Heart right ventricle (tissue), 16 donors: ENCODE data around the gene NPAS1. TPM values are rescaled to one million over a fixed set of nuclear protein-coding genes. Genes with fewer than 3 reads are reported as not detected.

Experiments used
- ATAC-seq, 8 donors: fragments of 200-7000 bp; cut with Tn5 transposase; one replicate each; pipeline ENCODE4 v1.9.1; 2020; ENCODE audit warnings: mild to moderate bottlenecking in 8 of 8, moderate library complexity in 8 of 8, moderate number of reproducible peaks in 1 of 8
- DNase-seq, 2 donors: peaks; one replicate each; pipeline ENCODE4 v3.0.0-alpha.2; 2020
- H3K27ac ChIP-seq, 10 donors: fragments of 200-600 bp; sonication (generic) in 2 of 10; one replicate each; pipeline versions ENCODE4 v1.5.0 to v1.8.0; 2020 to 2022; ENCODE audit warnings: mild to moderate bottlenecking in 3 of 10
- H3K27me3 ChIP-seq, 7 donors: fragments of 200-600 bp; one replicate each; pipeline ENCODE4 v1.8.0; 2021 to 2022; ENCODE audit warnings: mild to moderate bottlenecking in 2 of 7
- H3K36me3 ChIP-seq, 9 donors: fragments of 200-600 bp; sonication (generic) in 1 of 9; one replicate each; pipeline versions ENCODE4 v1.5.0 to v1.8.0; 2020 to 2022; ENCODE audit warnings: mild to moderate bottlenecking in 2 of 9
- H3K4me1 ChIP-seq, 9 donors: fragments of 200-600 bp; sonication (generic) in 1 of 9; one replicate each; pipeline versions ENCODE4 v1.5.0 to v1.8.0; 2020 to 2022; ENCODE audit warnings: mild to moderate bottlenecking in 4 of 9
- H3K4me3 ChIP-seq, 10 donors: fragments of 200-600 bp; sonication (generic) in 2 of 10; one replicate each; pipeline versions ENCODE4 v1.5.0 to v1.8.0; 2020 to 2022; ENCODE audit warnings: mild to moderate bottlenecking in 7 of 10, moderate library complexity in 2 of 10
- H3K9me3 ChIP-seq, 11 donors: fragments of 200-600 bp in 10 of 11; sonication (generic) in 2 of 11; one replicate each; pipeline versions ENCODE4 v1.5.0 to v1.8.0; 2013 to 2022; ENCODE audit warnings: mild to moderate bottlenecking in 2 of 11, control low read depth in 1 of 11, moderate library complexity in 1 of 11
- WGBS, 2 donors: extraction: QIAGEN DNeasy Blood & Tissue Kit; methylation state at CpG; one replicate each; pipeline ENCODE4 v1.1.7; 2013; ENCODE audit warnings: inconsistent platforms in 1 of 2; 5-methylcytosine and 5-hydroxymethylcytosine counted together
- intact Hi-C, 10 donors: fragments of 100-400 bp; cut with DNase I; formaldehyde crosslinking; loops; one replicate each; pipeline versions ENCODE4 v1.11.1 to v1.14.2; 2022
- polyA plus RNA-seq, 2 donors: library from polyadenylated mRNA; stranded (reverse); fragments of 200-250 nt; gene quantifications; one replicate each; pipeline ENCODE4 v1.2.3, GENCODE V29; 2013
- total RNA-seq, 10 donors: library from RNA; stranded (reverse); fragmentation: NEBNext Ultra II Directional in 3 of 10; extraction: Animal tissue kit (Norgen Biotek cat#: 25700) in 3 of 10; gene quantifications; one replicate each; pipeline versions ENCODE4 v1.2.1 to v1.2.4, GENCODE V29; 2021 to 2023
- TF ChIP-seq, protein P1 (sequence below), 9 donors: fragments of 200-600 bp; sonication (generic) in 2 of 9; IDR thresholded peaks; one replicate each; pipeline versions ENCODE4 v1.5.0 to v1.8.0; 2021 to 2022; ENCODE audit warnings: antibody characterized with exemption in 9 of 9, mild to moderate bottlenecking in 5 of 9, moderate library complexity in 1 of 9
- donor health status: Arrhythmogenic right ventricular cardiomyopathy.
- donor health status: ischemic (EF 13 %, LVEDD 7.1; RV severe dilation, severe dysfunction).
- donor health status: healthy with polysubstance abuse.
- donor health status: DM: no; HTN: yes; CAD: no.
- donor health status: DM: no; HTN: no; CAD: no.
- donor health status: ischemic (EF 25% LVEDD 6.9; RV normal size, moderate dysfunction).
- donor health status: ischemic (EF 25% LVEDD 5.7; RV mildly dilated, moderate dysfunction).
- donor health status: healthy.
- donor health status: DM: yes; HTN: yes; CAD: no.
- donor health status: Ischemic cardiomyopathy.
- donor health status: ischemic (EF 35%, LVEDD 5.7; RV mildly dilated, moderate dysfunction).
- donor health status: nonischemic (EF 11% LVEDD 7.7; RV severe dilation, severe dysfunction).
- donor health status: DM: yes; HTN: yes; CAD: no.
- donor health status: PGD.
- donor health status: ischemic (EF 29% LVEDD 5.4; RV normal size, mild dysfunction).
- donor health status: nonischemic (EF 23%, LVEDD 6.1; RV moderate dilation, normal function).

NPAS1 gene
- total and polyA plus RNA-seq, 12 donors = 0.17 to 1.3 (median 0.40) TPM; not detected in 2

DNA sequence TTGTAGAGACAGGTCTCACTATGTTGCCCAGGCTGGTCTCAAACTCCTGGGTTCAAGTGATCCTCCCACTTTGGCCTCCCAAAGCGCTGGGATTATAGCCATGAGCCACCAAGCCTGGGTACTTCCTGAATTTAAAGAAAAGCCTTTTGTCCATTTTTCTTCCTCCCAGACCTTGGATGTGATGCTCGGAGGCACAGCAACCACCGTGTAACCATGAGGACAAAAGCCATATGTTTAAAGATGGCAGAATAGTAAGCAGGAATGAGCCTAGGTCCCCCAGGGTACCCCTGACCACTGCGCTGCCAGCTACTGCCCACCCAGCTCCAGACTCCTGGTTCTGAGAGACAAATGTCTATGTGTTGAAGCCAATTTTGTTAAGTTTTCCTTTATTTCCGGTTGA is 62.9 kb downstream of the NPAS1 start:
- Histone ChIP-seq H3K27ac (no peak overlapping the region), H3K36me3 (peaks cover 0 to 100% (median 74%) of the 10 kb centered on the region in 9 donors), H3K4me3 (no peak overlapping the region), H3K4me1 (peaks cover 0 to 7% (median 5%) of the 10 kb centered on the region in 9 donors), H3K9me3 (no peaks in the 10 kb centered on the region), H3K27me3 (no peaks in the 10 kb centered on the region)
- TF ChIP-seq, protein P1, sequence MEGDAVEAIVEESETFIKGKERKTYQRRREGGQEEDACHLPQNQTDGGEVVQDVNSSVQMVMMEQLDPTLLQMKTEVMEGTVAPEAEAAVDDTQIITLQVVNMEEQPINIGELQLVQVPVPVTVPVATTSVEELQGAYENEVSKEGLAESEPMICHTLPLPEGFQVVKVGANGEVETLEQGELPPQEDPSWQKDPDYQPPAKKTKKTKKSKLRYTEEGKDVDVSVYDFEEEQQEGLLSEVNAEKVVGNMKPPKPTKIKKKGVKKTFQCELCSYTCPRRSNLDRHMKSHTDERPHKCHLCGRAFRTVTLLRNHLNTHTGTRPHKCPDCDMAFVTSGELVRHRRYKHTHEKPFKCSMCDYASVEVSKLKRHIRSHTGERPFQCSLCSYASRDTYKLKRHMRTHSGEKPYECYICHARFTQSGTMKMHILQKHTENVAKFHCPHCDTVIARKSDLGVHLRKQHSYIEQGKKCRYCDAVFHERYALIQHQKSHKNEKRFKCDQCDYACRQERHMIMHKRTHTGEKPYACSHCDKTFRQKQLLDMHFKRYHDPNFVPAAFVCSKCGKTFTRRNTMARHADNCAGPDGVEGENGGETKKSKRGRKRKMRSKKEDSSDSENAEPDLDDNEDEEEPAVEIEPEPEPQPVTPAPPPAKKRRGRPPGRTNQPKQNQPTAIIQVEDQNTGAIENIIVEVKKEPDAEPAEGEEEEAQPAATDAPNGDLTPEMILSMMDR (IDR thresholded peaks at IDR 0.05) = no peak
- WGBS, 2 donors = 96% methylated on average over 5 of the region's 5 CpGs
- intact Hi-C loops = loop anchor here in 2 of 10 donors (5.0 kb wide), 1 partner anchor 40 kb away; no protein-coding TSS in a partner anchor
- ATAC-seq (no peak), DNase-seq (no peak)

DNA sequence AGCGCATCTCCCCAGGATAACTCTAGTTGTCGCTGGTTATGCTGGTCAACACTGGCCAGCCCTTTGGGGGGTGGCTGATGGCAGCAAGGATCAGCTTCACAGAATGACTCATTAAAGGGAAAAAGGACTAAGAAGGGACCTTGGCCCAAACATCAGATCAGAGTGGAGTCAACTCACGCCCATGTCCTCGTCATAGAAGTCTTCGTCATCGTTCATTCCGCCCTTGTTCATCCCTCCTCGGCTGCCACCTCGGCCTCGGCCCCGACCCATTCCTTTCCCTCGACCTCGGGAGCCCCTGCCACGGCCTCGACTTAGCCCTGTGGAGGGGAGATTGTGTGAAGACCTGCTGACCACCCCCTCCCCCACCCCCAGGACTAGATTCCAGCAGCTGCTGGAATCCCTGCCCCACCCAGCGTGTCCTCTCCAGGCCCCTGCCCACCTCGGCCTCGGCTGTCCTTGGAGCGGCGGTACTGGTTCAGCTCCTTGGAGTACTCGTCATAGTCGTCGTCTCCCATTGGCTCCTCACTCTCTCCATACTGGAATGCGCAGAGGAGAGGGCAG is 65.3 kb downstream of the NPAS1 start:
- Histone ChIP-seq H3K4me1 (peaks cover 0 to under 1% (median 0%) of the 10 kb centered on the region in 9 donors), H3K27me3 (no peaks in the 10 kb centered on the region), H3K27ac (no peak overlapping the region), H3K36me3 (peaks cover 0 to 100% (median 84%) of the 10 kb centered on the region in 9 donors), H3K9me3 (no peaks in the 10 kb centered on the region), H3K4me3 (no peak overlapping the region)
- TF ChIP-seq, protein P1 (IDR thresholded peaks at IDR 0.05) = no peak
- WGBS, 2 donors = 88 to 92% methylated on average over 24 of the region's 24 CpGs
- intact Hi-C loops = loop anchor here in 2 of 10 donors (5.0 kb wide), 1 partner anchor 37 kb away; no protein-coding TSS in a partner anchor
- no peak for DNase-seq
- no peak for ATAC-seq

DNA sequence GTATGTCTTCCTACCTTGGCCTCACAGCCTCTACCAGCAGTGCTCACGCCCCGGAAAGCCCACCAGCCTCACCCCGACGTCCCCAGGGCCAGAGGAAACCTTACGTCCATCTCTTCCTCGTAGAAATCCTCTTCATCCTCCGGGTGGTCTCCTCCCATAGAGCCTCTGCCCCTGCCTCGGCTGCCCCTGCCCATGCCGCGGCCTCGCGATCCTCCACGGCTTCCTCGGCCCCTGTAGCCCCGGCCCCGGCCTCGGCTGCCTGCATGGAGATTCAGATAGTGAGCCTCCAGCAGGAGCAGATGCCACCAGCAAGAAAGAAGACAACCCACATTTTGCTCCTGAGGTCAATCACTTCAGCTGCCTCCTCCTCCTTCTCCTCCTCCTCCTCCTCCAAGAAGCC is 66.6 kb downstream of the NPAS1 start:
- Histone ChIP-seq H3K27ac (no peak overlapping the region), H3K4me1 (no peaks in the 10 kb centered on the region), H3K4me3 (no peak overlapping the region), H3K9me3 (no peaks in the 10 kb centered on the region), H3K36me3 (peaks cover 0 to 100% (median 83%) of the 10 kb centered on the region in 9 donors), H3K27me3 (no peaks in the 10 kb centered on the region)
- DNase-seq = no peak
- 96 to 97% methylated on average over 17 of the region's 17 CpGs for whole genome bisulfite sequencing, 2 donors
- no peak for ATAC-seq
- TF ChIP-seq, protein P1 (IDR thresholded peaks at IDR 0.05) = no peak
- intact Hi-C loops = no loop called here

DNA sequence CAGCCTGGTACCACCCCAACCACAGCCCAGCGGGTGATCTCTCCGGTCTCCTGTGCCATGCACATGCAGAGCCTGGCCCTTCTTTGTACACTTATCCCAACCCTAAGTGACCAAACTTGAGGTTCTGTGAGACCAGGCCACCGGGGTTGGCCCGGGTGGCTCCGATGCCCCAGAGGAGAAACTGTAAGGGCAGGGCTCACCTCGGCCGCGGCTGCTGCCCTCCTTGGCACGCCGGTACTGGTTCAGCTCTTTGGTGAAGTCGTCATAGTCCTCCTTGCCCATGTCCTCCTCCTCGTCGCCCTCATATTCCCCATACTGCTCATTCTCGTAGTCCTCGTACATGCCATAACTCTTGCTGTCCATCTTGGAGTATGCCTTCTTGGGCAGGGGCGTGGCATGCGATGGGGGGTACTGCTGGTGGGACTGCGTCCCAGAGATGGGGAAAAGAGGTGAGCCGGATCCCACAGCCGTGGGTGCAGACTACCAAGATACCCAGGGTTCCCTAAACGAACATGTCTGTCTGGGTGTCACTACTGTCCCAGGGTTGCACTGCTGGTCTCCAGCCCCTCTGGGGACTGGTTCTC is 70.2 kb downstream of the NPAS1 start:
- Histone ChIP-seq H3K4me3 (no peak overlapping the region), H3K9me3 (no peaks in the 10 kb centered on the region), H3K27ac (no peak overlapping the region), H3K4me1 (peaks cover 0 to 10% (median 8%) of the 10 kb centered on the region in 9 donors), H3K27me3 (no peaks in the 10 kb centered on the region), H3K36me3 (peaks cover 0 to 99% (median 69%) of the 10 kb centered on the region in 9 donors)
- 94 to 96% methylated on average over 21 of the region's 21 CpGs for WGBS, 2 donors
- no peak for DNase-seq
- ATAC-seq = no peak
- TF ChIP-seq, protein P1 (IDR thresholded peaks at IDR 0.05) = no peak
- intact Hi-C loops = no loop called here
